Panc1 (cell line): ENCODE data around the gene FRRS1L. TPM values are rescaled to one million over a fixed set of nuclear protein-coding genes. Genes with fewer than 3 reads are reported as not detected.
A peak's percentile ranks its signal among the peaks of the same experiment; 100 is the strongest.

Experiments
- ATAC-seq: fragments of 200-7000 bp; cut with Tn5 transposase; 2 replicates; pipeline ENCODE4 v1.9.1; 2020; ENCODE audit warnings: mild to moderate bottlenecking, moderate library complexity
- Bru-seq: library from RNA; stranded (reverse); fragments of 400-500 nt; gene quantifications from one replicate; lab custom pipeline; 2021; lab: Mats Ljungman, UMichigan
- BruChase-seq, 2 experiments: library from RNA; stranded (reverse); fragments of 400-500 nt; gene quantifications; one replicate each; lab custom pipeline; 2021; lab: Mats Ljungman, UMichigan
- BruUV-seq: library from RNA; stranded (reverse); fragments of 400-500 nt; replicated peaks from 2 replicates; lab custom pipeline; 2021; lab: Mats Ljungman, UMichigan
- CTCF ChIA-PET: fragments of 300-600 bp; sonication (Branson Sonifier 250); formaldehyde crosslinking; loops from one replicate; lab custom pipeline; 2022; ENCODE audit warnings: antibody characterized with exemption; lab: Charles Lee
- POLR2A ChIA-PET: fragments of 300-600 bp; sonication (Branson Sonifier 250); formaldehyde crosslinking; loops from one replicate; lab custom pipeline; 2022; ENCODE audit warnings: antibody characterized with exemption; lab: Charles Lee
- DNase-seq: peaks from one replicate; pipeline ENCODE4 v3.0.0-alpha.2; 2010; ENCODE audit warnings: low read depth, low spot score
- H3K27ac ChIP-seq: 2 replicates; pipeline ENCODE4 v1.5.1; 2011; ENCODE audit warnings: mild to moderate bottlenecking, low read length, inconsistent platforms
- H3K27me3 ChIP-seq: fragments of 200-500 bp; sonication (Bioruptor generic); 2 replicates; pipeline ENCODE4 v1.6.0; 2014; ENCODE audit warnings: low read length, inconsistent platforms; ENCODE audit not compliant: control insufficient read depth, insufficient read depth
- H3K36me3 ChIP-seq: fragments of 200-500 bp; sonication (Bioruptor generic); 2 replicates; pipeline ENCODE4 v1.5.1; 2014; ENCODE audit warnings: inconsistent platforms, mild to moderate bottlenecking, low read length, moderate library complexity; ENCODE audit not compliant: control insufficient read depth, insufficient read depth
- H3K4me1 ChIP-seq: 2 replicates; pipeline ENCODE4 v1.5.1; 2011; ENCODE audit warnings: inconsistent platforms, mild to moderate bottlenecking, low read length, moderate library complexity; ENCODE audit not compliant: control insufficient read depth, insufficient read depth
- H3K4me3 ChIP-seq, 2 experiments: 2 replicates each; pipeline ENCODE4 v1.5.1; 2011 to 2012; ENCODE audit warnings: low read depth in 2 of 2, low read length in 2 of 2, mild to moderate bottlenecking in 2 of 2, inconsistent platforms in 1 of 2, moderate library complexity in 1 of 2
- H3K9me3 ChIP-seq: fragments of 200-500 bp; sonication (Bioruptor generic); 2 replicates; pipeline ENCODE4 v1.5.1; 2014; ENCODE audit warnings: low read depth, mild to moderate bottlenecking, inconsistent platforms, low read length, moderate library complexity; ENCODE audit not compliant: control insufficient read depth, insufficient read depth
- POLR2AphosphoS5 ChIP-seq: IDR thresholded peaks from 2 replicates; pipeline ENCODE4 v1.6.1; 2012; ENCODE audit warnings: mild to moderate bottlenecking, low read depth, low read length, moderate library complexity
- SIN3A ChIP-seq: IDR thresholded peaks from 2 replicates; pipeline ENCODE4 v1.6.1; 2012; ENCODE audit warnings: low read depth, mild to moderate bottlenecking, low read length, moderate library complexity, borderline replicate concordance; ENCODE audit not compliant: insufficient read depth
- TCF7L2 ChIP-seq: IDR thresholded peaks from 2 replicates; pipeline ENCODE4 v1.6.1; 2011; ENCODE audit warnings: mild to moderate bottlenecking, low read depth, low read length, inconsistent platforms
- in situ Hi-C: cut with HindIII; loops from 2 replicates; pipeline ENCODE4 v1.10.0; 2016; ENCODE audit warnings: low sequenced_read_pairs, low pct_unique_long_range_greater_than_20kb
- intact Hi-C: fragments of 100-400 bp; cut with micrococcal nuclease; formaldehyde crosslinking; loops from one replicate; pipeline ENCODE4 v1.10.0; 2022; ENCODE audit not compliant: unreplicated experiment
- long read RNA-seq: library from polyadenylated mRNA; unstranded; transcript quantifications from one replicate; pipeline ENCODE4 v2.0.0, GENCODE V29; 2021; ENCODE audit not compliant: unreplicated experiment
- polyA plus RNA-seq: library from polyadenylated mRNA; unstranded; fragments of >200 nt; gene quantifications from one replicate; pipeline ENCODE4 v1.2.1, GENCODE V29; 2012; ENCODE audit warnings: missing spikeins; ENCODE audit not compliant: insufficient read length
- total RNA-seq: library from RNA; stranded (reverse); gene quantifications from one replicate; pipeline ENCODE4 v1.2.1, GENCODE V29; 2021; ENCODE audit not compliant: unreplicated experiment
- TF ChIP-seq, protein P1 (sequence below): fragments of 450-650 bp; IDR thresholded peaks from 2 replicates; pipeline ENCODE4 v1.5.1; 2017; ENCODE audit warnings: mild to moderate bottlenecking
- TF ChIP-seq, protein P2 (sequence below), 2 experiments: IDR thresholded peaks; 2 replicates each; pipeline ENCODE4 v1.6.1; 2011 to 2012; ENCODE audit warnings: low read depth in 2 of 2, control low read depth in 1 of 2, low read length in 1 of 2, mild to moderate bottlenecking in 1 of 2, moderate library complexity in 1 of 2; ENCODE audit not compliant: insufficient read depth in 1 of 2

FRRS1L gene, protein sequence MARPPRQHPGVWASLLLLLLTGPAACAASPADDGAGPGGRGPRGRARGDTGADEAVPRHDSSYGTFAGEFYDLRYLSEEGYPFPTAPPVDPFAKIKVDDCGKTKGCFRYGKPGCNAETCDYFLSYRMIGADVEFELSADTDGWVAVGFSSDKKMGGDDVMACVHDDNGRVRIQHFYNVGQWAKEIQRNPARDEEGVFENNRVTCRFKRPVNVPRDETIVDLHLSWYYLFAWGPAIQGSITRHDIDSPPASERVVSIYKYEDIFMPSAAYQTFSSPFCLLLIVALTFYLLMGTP
- total RNA-seq (2.3 TPM), Bru-seq, nascent RNA (percentile 34 among the genes with signal in this experiment), BruChase-seq, experiment 1, labeled RNA remaining after a 2-hour chase (percentile 41 among the genes with signal in this experiment), BruChase-seq, experiment 2, labeled RNA remaining after a 6-hour chase (percentile 49 among the genes with signal in this experiment)
- polyA plus RNA-seq, result 1.4 TPM
- long read RNA-seq, full-length matches to known transcripts, result 1 of 5 reads
- long read RNA-seq, partial matches to known transcripts, result 3 of 5 reads
- long read RNA-seq, other reads (novel, unspliced or antisense), result 1 of 5 reads

DNA sequence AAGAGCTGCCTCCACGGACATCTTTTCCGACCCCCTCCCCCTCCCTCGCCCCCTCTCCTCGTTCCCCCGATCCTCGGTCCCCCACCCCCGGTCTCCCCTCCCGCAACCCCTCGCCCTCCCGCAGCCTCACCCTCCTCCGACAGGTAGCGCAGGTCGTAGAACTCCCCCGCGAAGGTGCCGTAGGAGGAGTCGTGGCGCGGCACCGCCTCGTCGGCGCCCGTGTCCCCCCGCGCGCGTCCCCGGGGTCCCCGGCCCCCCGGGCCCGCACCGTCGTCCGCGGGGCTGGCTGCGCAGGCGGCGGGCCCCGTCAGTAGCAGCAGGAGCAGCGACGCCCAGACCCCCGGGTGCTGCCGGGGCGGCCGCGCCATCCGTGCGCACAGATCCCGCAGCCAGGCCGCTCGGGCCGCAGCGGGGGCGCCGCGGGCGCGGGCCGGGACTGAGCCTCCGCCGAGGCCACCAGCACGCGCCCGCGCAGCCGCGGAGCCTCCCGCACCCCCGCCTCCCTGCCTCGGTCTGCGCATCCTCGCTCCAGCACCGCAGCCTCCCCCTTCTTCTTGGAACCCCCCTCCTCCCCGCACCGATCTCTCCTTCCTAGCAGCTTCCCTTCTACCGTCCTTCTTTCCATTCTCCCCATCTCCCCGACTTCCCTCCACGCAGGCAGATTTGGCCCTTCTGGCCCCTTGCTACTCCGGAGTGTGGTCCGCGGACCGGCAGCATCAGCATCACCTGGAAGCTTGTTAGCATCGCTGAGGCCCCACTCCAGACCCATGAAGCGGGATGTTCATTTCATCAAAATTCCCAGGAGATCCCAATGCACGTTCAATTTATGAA lies at the start of gene FRRS1L:
Gene FRRS1L, minus strand, starts transcription at position 479 of the 831 bp plus-strand sequence. Its CDS starts 111 bp downstream, at position 368.
- ChIA-PET POLR2A (no interaction called here), CTCF (no interaction called here)
- Histone ChIP-seq H3K36me3 (no peaks in the 10 kb centered on the region), H3K4me3 (peak within 1 kb of the TSS; percentile 25 to 34), H3K4me1 (no peaks in the 10 kb centered on the region), H3K27ac (no peak within 1 kb of the TSS), H3K9me3 (no peaks in the 10 kb centered on the region), H3K27me3 (no peaks in the 10 kb centered on the region)
- TF ChIP-seq, protein P1, sequence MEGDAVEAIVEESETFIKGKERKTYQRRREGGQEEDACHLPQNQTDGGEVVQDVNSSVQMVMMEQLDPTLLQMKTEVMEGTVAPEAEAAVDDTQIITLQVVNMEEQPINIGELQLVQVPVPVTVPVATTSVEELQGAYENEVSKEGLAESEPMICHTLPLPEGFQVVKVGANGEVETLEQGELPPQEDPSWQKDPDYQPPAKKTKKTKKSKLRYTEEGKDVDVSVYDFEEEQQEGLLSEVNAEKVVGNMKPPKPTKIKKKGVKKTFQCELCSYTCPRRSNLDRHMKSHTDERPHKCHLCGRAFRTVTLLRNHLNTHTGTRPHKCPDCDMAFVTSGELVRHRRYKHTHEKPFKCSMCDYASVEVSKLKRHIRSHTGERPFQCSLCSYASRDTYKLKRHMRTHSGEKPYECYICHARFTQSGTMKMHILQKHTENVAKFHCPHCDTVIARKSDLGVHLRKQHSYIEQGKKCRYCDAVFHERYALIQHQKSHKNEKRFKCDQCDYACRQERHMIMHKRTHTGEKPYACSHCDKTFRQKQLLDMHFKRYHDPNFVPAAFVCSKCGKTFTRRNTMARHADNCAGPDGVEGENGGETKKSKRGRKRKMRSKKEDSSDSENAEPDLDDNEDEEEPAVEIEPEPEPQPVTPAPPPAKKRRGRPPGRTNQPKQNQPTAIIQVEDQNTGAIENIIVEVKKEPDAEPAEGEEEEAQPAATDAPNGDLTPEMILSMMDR, result no peak
- TF ChIP-seq, protein P2, sequence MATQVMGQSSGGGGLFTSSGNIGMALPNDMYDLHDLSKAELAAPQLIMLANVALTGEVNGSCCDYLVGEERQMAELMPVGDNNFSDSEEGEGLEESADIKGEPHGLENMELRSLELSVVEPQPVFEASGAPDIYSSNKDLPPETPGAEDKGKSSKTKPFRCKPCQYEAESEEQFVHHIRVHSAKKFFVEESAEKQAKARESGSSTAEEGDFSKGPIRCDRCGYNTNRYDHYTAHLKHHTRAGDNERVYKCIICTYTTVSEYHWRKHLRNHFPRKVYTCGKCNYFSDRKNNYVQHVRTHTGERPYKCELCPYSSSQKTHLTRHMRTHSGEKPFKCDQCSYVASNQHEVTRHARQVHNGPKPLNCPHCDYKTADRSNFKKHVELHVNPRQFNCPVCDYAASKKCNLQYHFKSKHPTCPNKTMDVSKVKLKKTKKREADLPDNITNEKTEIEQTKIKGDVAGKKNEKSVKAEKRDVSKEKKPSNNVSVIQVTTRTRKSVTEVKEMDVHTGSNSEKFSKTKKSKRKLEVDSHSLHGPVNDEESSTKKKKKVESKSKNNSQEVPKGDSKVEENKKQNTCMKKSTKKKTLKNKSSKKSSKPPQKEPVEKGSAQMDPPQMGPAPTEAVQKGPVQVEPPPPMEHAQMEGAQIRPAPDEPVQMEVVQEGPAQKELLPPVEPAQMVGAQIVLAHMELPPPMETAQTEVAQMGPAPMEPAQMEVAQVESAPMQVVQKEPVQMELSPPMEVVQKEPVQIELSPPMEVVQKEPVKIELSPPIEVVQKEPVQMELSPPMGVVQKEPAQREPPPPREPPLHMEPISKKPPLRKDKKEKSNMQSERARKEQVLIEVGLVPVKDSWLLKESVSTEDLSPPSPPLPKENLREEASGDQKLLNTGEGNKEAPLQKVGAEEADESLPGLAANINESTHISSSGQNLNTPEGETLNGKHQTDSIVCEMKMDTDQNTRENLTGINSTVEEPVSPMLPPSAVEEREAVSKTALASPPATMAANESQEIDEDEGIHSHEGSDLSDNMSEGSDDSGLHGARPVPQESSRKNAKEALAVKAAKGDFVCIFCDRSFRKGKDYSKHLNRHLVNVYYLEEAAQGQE (IDR thresholded peaks at IDR 0.05; ENCODE audit: insufficient read depth in 1 of 2, low read depth in 2 of 2, low read length in 1 of 2), result no peak
- TF ChIP-seq TCF7L2 (no peak), SIN3A (no peak), POLR2AphosphoS5 (no peak)
- ATAC-seq (peak; percentile 90), DNase-seq (no peak)
- intact Hi-C loops (no loop called here), in situ Hi-C loops (no loop called here)
- BruUV-seq, result no TSS peak

DNA sequence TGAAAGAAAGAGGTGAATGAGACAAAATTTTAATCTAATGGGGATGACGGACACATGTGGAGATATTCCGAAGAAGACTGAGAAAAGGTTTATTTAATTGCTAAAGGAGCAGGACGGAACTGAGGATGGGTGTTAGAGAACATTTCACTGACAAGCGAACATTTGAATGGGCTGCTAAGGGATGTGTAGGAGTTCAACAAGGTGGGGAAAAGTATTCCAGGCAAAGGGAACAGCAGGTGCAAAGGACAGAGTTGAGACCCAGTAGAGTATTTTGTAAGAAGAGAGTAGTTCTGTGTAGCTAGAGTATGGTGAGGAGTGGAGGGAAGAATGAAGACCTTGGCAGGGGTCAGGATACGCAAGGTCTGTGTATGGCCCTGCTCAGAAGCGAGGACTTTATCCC lies 47.4 kb upstream of the FRRS1L start:
- no peaks in the 10 kb centered on the region for H3K27me3 ChIP-seq
- no peak overlapping the region for H3K4me3 ChIP-seq
- ATAC-seq (no peak), DNase-seq (no peak)
- POLR2A ChIA-PET, result no interaction called here
- no peaks in the 10 kb centered on the region for H3K36me3 ChIP-seq
- H3K4me1 ChIP-seq, result no peaks in the 10 kb centered on the region
- no peak overlapping the region for H3K27ac ChIP-seq
- BruUV-seq, result no TSS peak
- in situ Hi-C loops (no loop called here), intact Hi-C loops (no loop called here)
- H3K9me3 ChIP-seq, result no peaks in the 10 kb centered on the region
- CTCF ChIA-PET, result no interaction called here
- TF ChIP-seq, protein P1, result no peak
- TF ChIP-seq SIN3A (no peak), POLR2AphosphoS5 (no peak), TCF7L2 (no peak)
- TF ChIP-seq, protein P2 (IDR thresholded peaks at IDR 0.05; ENCODE audit: insufficient read depth in 1 of 2, low read depth in 2 of 2, low read length in 1 of 2), result no peak
